Activated effector memory CD4-positive, alpha-beta T cell treated with Interleukin-2 at 50 U/mL for 16 hours (primary cell): ENCODE results near the gene RNPEP.
"Not testable (repeated sequence)": the region's sequence is repeated elsewhere in the genome, so short reads cannot be mapped to it uniquely, and the experiment has no call there.

ENCODE experiments used
- DNase-seq: peaks from one replicate; pipeline ENCODE4 v3.0.0-alpha.2; 2020

The RNPEP gene

GRCh38 chr1:201982623-201983379 is at the start of gene RNPEP:
Gene RNPEP, plus strand, starts transcription at chr1:201982648. Its CDS starts 19 bp downstream, at chr1:201982667.
- DNase-seq, result peak; percentile 50

- no peak for DNase-seq
Observed at GRCh38 chr1:201933840-201934430, 48.5 kb upstream of the RNPEP start.

GRCh38 chr1:201937624-201938213 is 44.7 kb upstream of the RNPEP start:
- DNase-seq, result no peak

- DNase-seq, result no peak
Observed at GRCh38 chr1:201938440-201939035, 43.9 kb upstream of the RNPEP start.

GRCh38 chr1:201939148-201939547 is 43.3 kb upstream of the RNPEP start:
- no peak for DNase-seq

GRCh38 chr1:201939574-201939973 is 42.9 kb upstream of the RNPEP start:
- no peak for DNase-seq

GRCh38 chr1:201940316-201940715 is 42.1 kb upstream of the RNPEP start:
- not testable (repeated sequence) for DNase-seq

GRCh38 chr1:201941420-201942128 is 40.9 kb upstream of the RNPEP start:
- no peak for DNase-seq

- DNase-seq, result no peak
Observed at GRCh38 chr1:201942129-201942495, 40.3 kb upstream of the RNPEP start.

GRCh38 chr1:201944002-201944401 is 38.4 kb upstream of the RNPEP start:
- DNase-seq, result no peak

GRCh38 chr1:201944639-201945038 is 37.8 kb upstream of the RNPEP start:
- DNase-seq, result no peak

GRCh38 chr1:201945157-201945556 is 37.3 kb upstream of the RNPEP start:
- DNase-seq, result no peak

- no peak for DNase-seq
Observed at GRCh38 chr1:201945863-201946223, 36.6 kb upstream of the RNPEP start.

- no peak for DNase-seq
Observed at GRCh38 chr1:201946224-201946908, 36.1 kb upstream of the RNPEP start, which contains the start of gene LMOD1. Gene LMOD1, minus strand, starts transcription at chr1:201946548. Its CDS starts 208 bp downstream, at chr1:201946340.

- no peak for DNase-seq
Observed at GRCh38 chr1:201947697-201948008, 34.8 kb upstream of the RNPEP start.

GRCh38 chr1:201949491-201949890 is 33.0 kb upstream of the RNPEP start:
- no peak for DNase-seq

- DNase-seq, result no peak
Observed at GRCh38 chr1:201954263-201955008, 28.0 kb upstream of the RNPEP start.

GRCh38 chr1:201955009-201955728 is 27.3 kb upstream of the RNPEP start, which contains the start of gene TIMM17A:
Gene TIMM17A, plus strand, starts transcription at chr1:201955503. Its CDS starts 24 bp downstream, at chr1:201955527.
- peak; percentile 87 for DNase-seq

GRCh38 chr1:201955729-201956143 is 26.7 kb upstream of the RNPEP start:
- no peak for DNase-seq

GRCh38 chr1:201958348-201958747 is 24.1 kb upstream of the RNPEP start:
- DNase-seq, result no peak

- not testable (repeated sequence) for DNase-seq
Observed at GRCh38 chr1:201962382-201962781, 20.1 kb upstream of the RNPEP start.
